ENCODE data around the gene UAP1L1. TPM values are rescaled to one million over a fixed set of nuclear protein-coding genes. Genes with fewer than 3 reads are reported as not detected.

The UAP1L1 gene
- total RNA-seq, 1 experiment from 2014 or later: 12.4 TPM

- no peak for DNase-seq (ENCODE audit: low read depth)
These were observed 2.6 kb upstream of the UAP1L1 start for GRCh38 chr9:137074657-137075274.

DNA sequence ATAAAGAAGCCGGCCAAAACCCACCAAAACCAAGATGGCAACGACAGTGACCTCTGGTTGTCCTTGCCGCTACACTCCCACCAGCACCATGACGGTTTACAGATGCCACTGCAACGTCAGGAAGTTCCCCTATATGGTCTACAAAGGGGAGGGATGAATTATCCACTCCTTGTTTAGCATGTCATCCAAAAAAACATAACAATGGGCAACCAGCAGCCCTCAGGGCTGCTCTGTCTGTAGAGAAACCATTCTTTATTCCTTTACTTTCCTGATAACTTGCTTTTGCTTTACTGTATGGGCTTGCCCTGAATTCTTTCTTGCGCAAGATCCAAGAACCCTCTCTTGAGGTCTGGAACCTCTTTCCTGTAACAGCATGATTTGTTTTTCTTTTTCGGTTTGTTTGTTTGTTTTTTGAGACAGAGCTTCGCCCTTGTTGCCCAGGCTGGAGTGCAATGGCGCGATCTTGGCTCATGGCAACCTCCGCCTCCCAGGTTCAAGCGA, 2.0 kb upstream of the UAP1L1 start:
- DNase-seq (ENCODE audit: low read depth): no peak

DNA sequence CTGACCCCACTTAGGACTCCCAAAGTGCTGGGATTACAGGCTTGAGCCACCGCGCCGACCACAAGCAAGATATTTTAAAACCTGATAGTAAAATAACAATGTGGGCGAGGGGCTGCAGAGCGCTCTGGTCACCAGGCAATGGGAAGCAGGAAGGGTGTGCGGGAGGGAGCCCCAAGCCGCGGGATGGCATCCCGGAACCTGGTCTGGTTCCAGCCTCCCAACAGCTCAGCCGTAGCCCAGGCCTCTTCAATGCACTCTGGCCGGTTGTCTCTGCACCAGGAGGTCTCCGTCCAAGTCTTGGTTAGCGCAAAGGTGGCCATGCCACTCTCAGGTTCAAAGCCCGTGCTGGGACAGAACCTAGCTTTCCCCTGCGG, 694 bp upstream of the UAP1L1 start:
- DNase-seq (ENCODE audit: low read depth): no peak

- DNase-seq (ENCODE audit: low read depth): no peak
These were observed 709 bp downstream of the UAP1L1 start for GRCh38 chr9:137077758-137078693.

GRCh38 chr9:137078701-137079400, 1.5 kb downstream of the UAP1L1 start:
- no peak for DNase-seq (ENCODE audit: low read depth)

DNA sequence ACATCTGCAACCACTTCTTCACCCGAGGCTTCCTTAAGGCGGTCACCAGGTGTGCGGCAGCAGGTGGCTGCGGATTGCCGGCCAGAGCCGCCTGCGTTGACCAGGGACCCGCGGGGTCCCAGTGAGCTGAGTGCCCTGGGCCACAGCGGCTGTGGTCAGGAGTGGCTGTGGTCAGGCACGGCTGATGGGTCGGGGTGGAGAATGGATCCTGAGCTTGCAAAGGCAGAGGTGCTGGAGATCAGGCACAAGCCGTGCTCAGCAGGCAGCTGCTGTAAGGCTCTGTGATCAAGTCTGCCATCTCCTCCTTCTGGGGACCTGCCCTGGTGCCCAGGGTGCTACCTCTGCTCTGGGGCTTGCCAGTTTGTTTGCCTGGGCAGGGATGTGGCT, 2.1 kb downstream of the UAP1L1 start:
- no peak for DNase-seq (ENCODE audit: low read depth)

DNA sequence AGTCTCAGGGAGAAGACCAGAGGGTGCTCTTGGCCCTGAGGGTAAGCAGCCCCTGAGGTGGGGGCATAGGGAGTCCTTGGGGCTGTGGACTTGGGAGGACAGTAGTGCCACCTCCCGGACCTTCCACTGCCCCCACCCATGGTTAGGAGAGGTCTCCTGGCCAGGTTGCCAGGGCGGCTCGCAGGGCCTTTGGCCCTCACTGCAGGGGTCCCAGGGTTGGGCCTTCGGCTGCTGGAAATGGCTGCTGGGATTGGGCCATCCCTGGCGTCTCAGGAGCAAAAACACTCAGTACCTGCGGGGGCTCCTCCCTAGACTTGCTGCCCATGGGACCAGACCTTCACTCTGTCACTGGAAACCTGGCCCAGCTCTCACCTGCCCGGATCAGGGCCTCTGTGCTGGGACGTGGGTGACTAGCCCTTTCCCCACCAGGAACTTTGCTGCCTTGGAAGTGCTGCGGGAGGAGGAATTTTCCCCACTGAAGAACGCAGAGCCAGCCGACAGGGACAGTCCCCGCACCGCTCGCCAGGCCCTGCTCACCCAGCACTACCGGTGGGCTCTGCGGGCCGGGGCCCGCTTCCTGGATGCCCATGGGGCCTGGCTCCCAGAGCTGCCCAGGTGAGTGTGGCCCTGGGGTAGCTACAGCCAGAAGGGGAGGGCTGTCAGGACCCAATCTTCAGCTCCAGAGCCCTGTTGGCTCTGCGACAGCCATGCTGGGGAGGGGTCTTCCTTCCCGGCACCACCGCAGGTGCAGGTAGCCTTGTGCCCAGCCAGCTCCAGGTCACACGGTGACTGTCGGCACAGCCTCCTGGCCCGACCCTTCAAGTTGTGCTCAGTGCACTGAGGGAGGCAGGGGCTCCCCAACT, 3.2 kb downstream of the UAP1L1 start:
- DNase-seq (ENCODE audit: low read depth): no peak

- DNase-seq (ENCODE audit: low read depth): no peak
These were observed 5.1 kb downstream of the UAP1L1 start for GRCh38 chr9:137082222-137082924.

- DNase-seq (ENCODE audit: low read depth): no peak
These were observed 5.6 kb downstream of the UAP1L1 start for GRCh38 chr9:137082925-137083290.

GRCh38 chr9:137083394-137084004, 6.2 kb downstream of the UAP1L1 start:
- peak; percentile 99 for DNase-seq (ENCODE audit: low read depth)

GRCh38 chr9:137084526-137084925, 7.2 kb downstream of the UAP1L1 start:
- DNase-seq (ENCODE audit: low read depth): no peak

DNA sequence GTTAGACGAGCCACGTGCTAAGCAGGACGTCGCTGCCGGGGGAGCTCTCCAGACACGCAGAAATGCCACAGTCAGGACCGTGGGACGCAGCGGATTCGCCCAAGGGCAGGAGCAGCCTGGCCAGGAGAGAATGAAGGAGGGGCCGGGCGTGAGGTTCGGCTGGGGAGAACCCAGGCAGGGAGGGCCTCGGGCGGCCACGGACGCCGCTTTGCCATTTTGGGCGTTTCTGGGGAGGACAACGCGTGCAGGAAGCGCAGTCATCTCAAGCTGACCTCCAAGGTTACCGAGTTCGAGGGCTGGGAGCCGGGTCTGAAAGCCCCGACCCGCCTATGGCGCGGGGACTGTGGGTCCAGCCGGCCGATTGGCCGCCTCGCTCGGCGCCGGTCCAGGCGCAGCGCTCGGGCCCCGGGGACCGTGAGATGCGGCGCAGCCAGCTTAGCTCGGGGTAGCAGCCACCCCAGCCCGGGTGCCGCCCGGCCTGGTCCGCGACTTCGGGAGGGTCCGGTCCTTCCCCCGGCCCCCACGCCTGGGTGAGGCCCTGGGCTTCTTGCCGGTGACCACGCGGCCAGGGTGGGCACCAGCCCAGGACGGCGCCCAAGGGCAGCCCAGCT, 8.7 kb downstream of the UAP1L1 start:
- peak; percentile 62 for DNase-seq (ENCODE audit: low read depth)

- DNase-seq (ENCODE audit: low read depth): peak; percentile 100
These were observed 9.5 kb downstream of the UAP1L1 start, which contains the start of gene MAN1B1 for GRCh38 chr9:137086531-137087408. TSS of gene MAN1B1 (plus strand) at chr9:137086985. CDS start at chr9:137087000, 15 bp downstream.

GRCh38 chr9:137087409-137087925, 10.2 kb downstream of the UAP1L1 start:
- DNase-seq (ENCODE audit: low read depth): no peak

DNA sequence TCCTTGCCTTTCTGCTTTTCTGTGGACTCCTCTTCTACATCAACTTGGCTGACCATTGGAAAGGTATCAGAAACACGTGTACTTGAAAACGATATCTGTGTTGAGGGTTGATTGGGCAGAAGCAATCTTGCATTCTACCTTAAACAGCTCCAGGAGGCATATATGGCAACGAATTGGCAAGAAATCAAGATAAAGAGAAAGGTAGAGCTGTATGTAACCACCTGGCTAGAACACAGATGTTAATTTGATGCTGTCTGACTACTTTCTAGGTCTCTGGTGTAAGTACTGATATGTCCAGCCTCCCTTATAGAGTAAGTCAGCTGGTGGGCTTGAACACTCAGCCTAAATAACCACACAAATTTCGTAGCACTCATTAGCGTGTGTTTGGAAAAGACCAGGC, 10.8 kb downstream of the UAP1L1 start:
- no peak for DNase-seq (ENCODE audit: low read depth)

GRCh38 chr9:137089232-137089947, 12.1 kb downstream of the UAP1L1 start:
- DNase-seq (ENCODE audit: low read depth): no peak

DNA sequence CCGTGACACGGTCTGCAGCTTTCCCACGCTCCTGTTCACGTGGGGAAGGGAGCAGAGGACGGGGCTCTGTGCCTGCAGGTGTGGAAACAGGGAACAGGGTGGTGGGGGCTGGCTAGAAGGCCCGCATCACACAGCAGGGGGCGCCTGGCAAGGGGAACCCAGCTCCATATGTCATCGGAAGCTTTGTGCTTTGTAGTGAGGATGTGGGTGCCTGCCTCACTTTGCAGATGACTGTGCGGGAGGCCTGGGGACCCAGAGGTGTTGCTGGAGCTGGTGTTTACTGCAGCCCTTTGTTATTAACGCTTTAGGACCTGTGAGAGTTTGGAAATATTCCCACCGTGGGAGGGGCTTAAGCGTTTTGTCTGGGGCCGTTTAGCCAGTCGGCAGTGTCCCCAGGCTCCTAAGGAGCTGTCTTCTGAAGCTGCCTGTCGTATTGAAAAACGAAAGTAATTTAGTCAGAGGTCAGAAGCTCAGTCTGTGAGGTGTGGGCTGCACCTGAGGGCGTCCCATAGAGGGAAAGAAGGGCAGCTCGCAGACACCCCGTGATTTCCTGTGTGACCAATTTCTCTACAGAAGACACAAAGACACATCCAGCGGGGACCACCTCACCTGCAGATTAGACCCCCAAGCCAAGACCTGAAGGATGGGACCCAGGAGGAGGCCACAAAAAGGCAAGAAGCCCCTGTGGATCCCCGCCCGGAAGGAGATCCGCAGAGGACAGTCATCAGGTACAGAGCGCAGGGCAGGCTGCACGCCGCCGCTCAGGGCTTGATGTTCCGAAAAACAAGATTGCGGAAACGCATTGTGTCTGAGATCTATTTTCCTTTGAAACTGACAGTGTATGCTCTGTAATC, 18.6 kb downstream of the UAP1L1 start:
- DNase-seq (ENCODE audit: low read depth): no peak
